NB4 (cell line): ENCODE results near the gene POU6F2.

Experiments
- CTCF ChIP-seq: IDR thresholded peaks from one replicate; pipeline ENCODE4 v1.5.1; 2012; ENCODE audit warnings: low read depth, low read length
- MAX ChIP-seq: IDR thresholded peaks from 2 replicates; pipeline ENCODE4 v1.6.1; 2011; ENCODE audit warnings: low read depth, low read length
- MYC ChIP-seq: IDR thresholded peaks from 2 replicates; pipeline ENCODE4 v1.6.1; 2011; ENCODE audit warnings: low read depth, low read length
- POLR2A ChIP-seq: IDR thresholded peaks from 2 replicates; pipeline ENCODE4 v1.6.1; 2011; ENCODE audit warnings: mild to moderate bottlenecking; ENCODE audit not compliant: insufficient read length; ENCODE audit errors: extremely low read depth

DNA sequence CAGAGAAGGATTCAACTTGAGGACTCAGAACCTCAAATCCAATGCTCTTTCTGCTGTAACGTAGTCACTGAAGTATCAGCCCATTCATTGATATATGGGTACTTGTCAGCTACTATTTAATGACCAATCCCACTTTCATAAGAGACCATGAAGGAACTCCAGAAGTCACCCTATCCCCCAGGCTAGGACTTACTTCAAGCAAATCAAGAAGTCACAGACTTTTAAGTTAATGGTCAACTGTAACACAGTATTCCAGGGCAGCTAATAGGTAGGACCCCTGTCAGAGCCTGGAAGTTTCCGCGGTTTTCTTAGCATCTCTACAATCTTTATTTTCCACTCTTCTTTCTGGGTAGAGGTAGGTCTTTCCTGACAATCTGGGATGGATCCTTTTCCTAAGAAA is 269.9 kb downstream of the POU6F2 start:
- TF ChIP-seq CTCF (no peak), POLR2A (no peak), MAX (no peak), MYC (no peak)
